Activated CD8-positive, alpha-beta T cell treated with anti-CD3 and anti-CD28 coated beads, Interleukin-2, amount 10 ng/mL, durations not matched to agents 7 days and 5 days (primary cell): ENCODE data around the gene CAPN5. TPM values are rescaled to one million over a fixed set of nuclear protein-coding genes. Genes with fewer than 3 reads are reported as not detected.

Experiments
- ATAC-seq: fragments of 150-1000 bp; cut with Tn5 transposase; one replicate; pipeline ENCODE4 v1.10.0; 2021; ENCODE audit warnings: moderate library complexity
- CTCF ChIA-PET: fragments of 350-600 bp; sonication (Branson Sonifier 250); formaldehyde crosslinking; loops from one replicate; lab custom pipeline; 2021; ENCODE audit warnings: antibody characterized with exemption; lab: Charles Lee
- POLR2A ChIA-PET: fragments of 350-600 bp; sonication (Branson Sonifier 250); formaldehyde crosslinking; loops from one replicate; lab custom pipeline; 2021; ENCODE audit warnings: antibody characterized with exemption; lab: Charles Lee
- DNase-seq: peaks from one replicate; pipeline ENCODE4 v3.0.0-alpha.2; 2020
- H3K27ac Mint-ChIP-seq: one replicate; pipeline ENCODE4 v1.8.0; 2021; ENCODE audit warnings: mild to moderate bottlenecking, mixed read lengths
- H3K27me3 Mint-ChIP-seq: one replicate; pipeline ENCODE4 v1.8.0; 2021; ENCODE audit warnings: low read depth, mixed read lengths
- H3K36me3 Mint-ChIP-seq: one replicate; pipeline ENCODE4 v1.8.0; 2021; ENCODE audit warnings: low read depth, mixed read lengths
- H3K4me1 Mint-ChIP-seq: one replicate; pipeline ENCODE4 v1.8.0; 2021; ENCODE audit warnings: low read depth, mixed read lengths
- H3K4me3 Mint-ChIP-seq: one replicate; pipeline ENCODE4 v1.8.0; 2021; ENCODE audit warnings: mild to moderate bottlenecking, mixed read lengths
- H3K9me3 Mint-ChIP-seq: one replicate; pipeline ENCODE4 v1.8.0; 2022; ENCODE audit warnings: mixed read lengths; ENCODE audit not compliant: insufficient read depth
- total RNA-seq, 2 experiments: library from RNA; stranded (reverse); gene quantifications; one replicate each; pipeline ENCODE4 v1.2.3, GENCODE V29; 2021

The CAPN5 gene
- total RNA-seq, 2 experiments from 2014 or later: 1.0 to 1.4 TPM

DNA sequence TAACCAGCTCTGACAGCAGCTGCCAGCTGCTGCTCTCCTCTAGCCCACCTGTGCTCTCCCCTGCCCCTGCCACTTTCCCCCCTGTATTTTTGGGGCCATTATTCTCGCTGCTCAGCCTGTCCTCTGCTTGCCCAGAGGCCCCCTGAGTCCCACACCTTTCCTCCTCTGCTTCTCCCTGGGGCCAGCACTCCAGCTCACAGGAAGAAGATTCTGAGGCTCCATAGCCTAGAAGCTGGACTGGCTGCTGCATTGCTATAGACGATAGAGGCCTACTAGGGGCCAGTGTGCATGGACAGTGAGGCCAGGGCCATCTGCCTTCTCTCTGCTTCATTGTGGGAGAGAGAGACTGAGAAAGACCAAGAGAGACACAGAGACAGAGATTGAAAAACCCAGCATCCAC lies 36.5 kb downstream of the CAPN5 start:
- POLR2A ChIA-PET: no interaction called here
- Mint-ChIP-seq H3K36me3 (no peaks in the 10 kb centered on the region), H3K4me1 (no peaks in the 10 kb centered on the region)

DNA sequence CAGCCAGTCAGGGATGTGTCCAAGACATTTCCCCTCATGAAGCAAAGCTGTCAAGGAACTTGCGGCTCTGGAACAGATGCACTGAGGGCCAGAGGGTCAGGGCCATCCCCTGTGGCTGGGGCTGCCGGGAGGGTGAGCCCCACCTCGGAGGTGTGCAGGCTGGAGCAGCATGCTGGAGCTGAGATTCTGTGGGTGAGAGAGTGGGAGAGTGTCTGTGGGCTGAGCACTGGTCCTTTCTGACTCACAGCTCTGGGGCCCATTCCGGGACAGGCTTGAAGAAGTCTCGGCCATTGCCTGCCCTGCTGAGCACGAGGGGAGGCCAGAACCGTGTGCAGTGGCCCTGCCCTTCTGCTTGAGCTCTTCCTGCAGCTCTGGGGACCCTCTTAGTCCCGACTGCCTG lies 38.0 kb downstream of the CAPN5 start:
- no peak overlapping the region for H3K27ac Mint-ChIP-seq
- H3K36me3 Mint-ChIP-seq: no peaks in the 10 kb centered on the region
- no peak for DNase-seq
- H3K9me3 Mint-ChIP-seq: no peaks in the 10 kb centered on the region
- CTCF ChIA-PET: interaction anchor here (1.1 to 2.0 kb wide), 4 partner anchors 14 to 40 kb away, joined by 3 to 5 read pairs (median 4); partner anchors contain the start of gene MYO7A
- H3K4me3 Mint-ChIP-seq: no peak overlapping the region
- H3K27me3 Mint-ChIP-seq: no peaks in the 10 kb centered on the region
- no peaks in the 10 kb centered on the region for H3K4me1 Mint-ChIP-seq
- ATAC-seq: no peak
- POLR2A ChIA-PET: no interaction called here

More for the DNA sequence above, 36.5 kb downstream of the CAPN5 start:
- no peaks in the 10 kb centered on the region for H3K27me3 Mint-ChIP-seq
- no peaks in the 10 kb centered on the region for H3K9me3 Mint-ChIP-seq
- no peak overlapping the region for H3K4me3 Mint-ChIP-seq
- CTCF ChIA-PET: interaction anchor here (1.4 kb wide), 1 partner anchor 38 kb away, joined by 3 read pairs; no protein-coding TSS in a partner anchor
- ATAC-seq (no peak), DNase-seq (no peak)
- H3K27ac Mint-ChIP-seq: no peak overlapping the region

DNA sequence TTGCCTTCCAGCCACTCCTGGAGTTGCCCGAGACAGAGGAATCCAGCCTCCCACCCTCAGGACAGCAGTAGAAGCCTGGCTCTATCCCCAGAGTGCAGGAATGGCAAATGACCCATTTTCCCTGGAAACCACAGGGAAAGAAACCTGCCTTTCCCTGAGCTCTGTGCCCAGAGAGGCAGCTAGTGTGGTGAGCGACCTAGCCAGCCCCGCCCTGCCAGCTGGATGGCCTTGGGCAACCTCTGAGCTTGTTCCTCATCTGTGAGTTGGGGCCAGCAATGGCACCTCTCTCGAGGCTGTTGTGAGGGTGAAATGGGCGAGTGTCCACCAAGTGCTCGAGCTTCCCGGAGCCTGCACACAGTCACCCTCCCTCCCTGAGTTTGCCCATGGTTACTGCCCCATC lies 39.5 kb downstream of the CAPN5 start:
- Mint-ChIP-seq H3K4me3 (no peak overlapping the region), H3K27ac (no peak overlapping the region), H3K9me3 (no peaks in the 10 kb centered on the region), H3K36me3 (no peaks in the 10 kb centered on the region), H3K27me3 (no peaks in the 10 kb centered on the region), H3K4me1 (no peaks in the 10 kb centered on the region)
- ChIA-PET POLR2A (no interaction called here), CTCF (interaction anchor here (1.0 to 2.0 kb wide), 3 partner anchors 9 to 118 kb away, joined by 3 to 5 read pairs (median 3); partner anchors contain the start of gene MYO7A)
- ATAC-seq (no peak), DNase-seq (no peak)

DNA sequence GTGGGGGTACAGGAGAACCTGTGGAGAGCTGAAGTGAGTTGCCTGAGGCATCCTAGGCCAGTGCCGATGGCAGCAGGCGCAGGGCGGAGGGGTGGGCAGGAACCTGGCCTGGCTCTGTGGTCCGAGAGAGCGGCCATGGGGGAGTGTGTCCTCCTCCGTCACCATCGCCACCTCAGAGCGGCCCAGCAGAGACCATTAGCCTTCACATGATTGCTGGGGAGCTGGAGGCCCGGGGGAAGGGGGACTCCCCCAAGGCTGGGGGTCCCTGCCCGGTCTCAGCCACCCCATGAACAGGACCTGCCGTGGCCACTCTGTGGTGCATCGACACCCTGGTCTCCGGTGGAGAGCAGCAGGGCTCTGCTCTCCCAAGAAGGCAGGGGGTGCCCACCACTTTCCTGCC lies 40.0 kb downstream of the CAPN5 start:
- POLR2A ChIA-PET: no interaction called here
- Mint-ChIP-seq H3K27ac (no peak overlapping the region), H3K4me1 (no peaks in the 10 kb centered on the region), H3K27me3 (no peaks in the 10 kb centered on the region), H3K36me3 (no peaks in the 10 kb centered on the region), H3K9me3 (no peaks in the 10 kb centered on the region), H3K4me3 (no peak overlapping the region)
- no peak for DNase-seq
- CTCF ChIA-PET: interaction anchor here (1.0 to 2.0 kb wide), 3 partner anchors 8 to 119 kb away, joined by 3 to 5 read pairs (median 3); partner anchors contain the start of gene MYO7A
- ATAC-seq: no peak

DNA sequence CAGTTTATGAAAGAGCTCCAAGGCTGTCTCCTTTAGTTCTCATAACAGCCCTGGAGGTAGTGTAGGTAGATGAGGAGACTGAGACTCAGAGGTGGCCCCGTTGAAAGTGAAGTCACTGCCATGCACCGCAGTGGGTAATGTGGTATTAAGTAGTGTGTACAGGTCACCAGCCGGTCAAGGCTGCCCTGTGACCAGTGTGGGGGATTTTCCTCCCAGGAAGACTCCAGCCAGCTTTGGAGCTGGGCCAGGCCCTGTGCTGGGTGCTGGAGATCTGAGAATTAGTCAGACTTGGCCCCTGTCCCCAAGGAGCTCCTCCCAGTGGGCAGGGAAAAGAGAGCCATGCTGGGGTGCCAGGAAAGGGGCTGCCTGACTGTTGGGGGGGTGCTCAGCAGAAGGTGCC lies 41.2 kb downstream of the CAPN5 start:
- ATAC-seq (no peak), DNase-seq (no peak)
- Mint-ChIP-seq H3K27me3 (no peaks in the 10 kb centered on the region), H3K9me3 (no peaks in the 10 kb centered on the region), H3K4me3 (no peak overlapping the region), H3K4me1 (no peaks in the 10 kb centered on the region), H3K36me3 (no peaks in the 10 kb centered on the region), H3K27ac (no peak overlapping the region)
- ChIA-PET POLR2A (interaction anchor here (0.6 kb wide), 1 partner anchor 25 kb away, joined by 3 read pairs; no protein-coding TSS in a partner anchor), CTCF (no interaction called here)

DNA sequence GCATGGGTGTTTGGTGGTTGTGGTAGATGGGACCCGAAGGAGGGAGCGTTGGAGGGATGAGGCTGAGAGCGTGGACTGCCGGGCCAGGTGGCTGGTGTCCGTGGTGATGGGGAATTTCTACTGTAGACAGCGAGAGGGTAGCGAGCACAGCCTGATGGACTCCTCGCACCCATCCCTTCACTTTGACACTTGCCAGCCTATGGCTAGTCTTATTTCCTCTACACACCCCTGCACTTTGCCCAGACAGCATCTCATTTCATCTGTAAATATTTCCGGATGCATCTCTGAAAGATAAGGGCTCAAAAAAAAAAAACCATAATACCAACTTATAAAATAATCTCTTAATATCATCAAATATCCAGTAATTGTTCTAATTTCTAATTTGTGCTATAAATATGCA lies 41.7 kb downstream of the CAPN5 start:
- Mint-ChIP-seq H3K9me3 (no peaks in the 10 kb centered on the region), H3K4me3 (no peak overlapping the region), H3K36me3 (no peaks in the 10 kb centered on the region), H3K4me1 (no peaks in the 10 kb centered on the region), H3K27me3 (no peaks in the 10 kb centered on the region), H3K27ac (no peak overlapping the region)
- CTCF ChIA-PET: no interaction called here
- POLR2A ChIA-PET: interaction anchor here (0.6 kb wide), 1 partner anchor 25 kb away, joined by 3 read pairs; no protein-coding TSS in a partner anchor
- DNase-seq: no peak
- no peak for ATAC-seq

DNA sequence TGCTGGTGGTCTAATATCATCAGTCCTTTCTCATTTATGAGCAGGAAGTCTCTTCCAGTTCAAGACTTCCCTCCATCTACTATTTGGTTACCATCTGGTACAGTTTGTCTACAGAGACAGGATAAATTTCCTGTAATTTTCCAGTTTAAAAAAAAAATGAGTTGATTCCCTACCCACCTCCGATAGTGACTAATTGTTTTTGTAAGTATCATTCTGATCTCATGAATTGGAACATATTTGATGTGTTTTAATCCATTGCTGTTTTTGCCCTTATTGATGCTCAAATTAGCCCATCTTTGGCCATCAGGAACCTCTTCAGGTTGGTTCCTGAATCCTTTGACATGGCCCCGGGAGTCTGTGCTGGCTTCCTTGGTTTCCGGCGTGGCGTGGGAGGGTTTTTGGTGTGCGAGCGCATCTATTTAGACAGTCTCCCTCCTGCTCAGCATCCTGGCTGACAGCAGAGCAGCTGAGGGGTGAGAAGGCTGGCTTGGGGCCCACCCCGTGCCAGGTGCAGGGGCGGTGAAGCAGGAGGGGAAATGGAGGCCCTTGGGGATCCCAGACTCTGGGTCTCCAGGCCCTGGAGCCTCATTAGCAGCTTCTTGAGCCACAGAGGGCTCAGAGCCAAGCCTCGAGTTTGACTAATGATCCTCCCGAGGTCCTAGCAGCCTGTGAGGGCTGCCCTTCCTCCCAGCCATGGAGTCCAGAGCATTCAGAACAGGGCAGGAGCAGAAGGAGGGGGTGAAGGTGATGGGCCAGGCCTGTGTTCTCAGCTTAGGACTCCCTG lies 42.7 kb downstream of the CAPN5 start:
- no peaks in the 10 kb centered on the region for H3K4me1 Mint-ChIP-seq
- no peaks in the 10 kb centered on the region for H3K36me3 Mint-ChIP-seq
- ChIA-PET CTCF (no interaction called here), POLR2A (no interaction called here)
- no peak for ATAC-seq
- no peak for DNase-seq
- no peaks in the 10 kb centered on the region for H3K27me3 Mint-ChIP-seq
- H3K27ac Mint-ChIP-seq: no peak overlapping the region
- H3K9me3 Mint-ChIP-seq: no peaks in the 10 kb centered on the region
- H3K4me3 Mint-ChIP-seq: no peak overlapping the region

DNA sequence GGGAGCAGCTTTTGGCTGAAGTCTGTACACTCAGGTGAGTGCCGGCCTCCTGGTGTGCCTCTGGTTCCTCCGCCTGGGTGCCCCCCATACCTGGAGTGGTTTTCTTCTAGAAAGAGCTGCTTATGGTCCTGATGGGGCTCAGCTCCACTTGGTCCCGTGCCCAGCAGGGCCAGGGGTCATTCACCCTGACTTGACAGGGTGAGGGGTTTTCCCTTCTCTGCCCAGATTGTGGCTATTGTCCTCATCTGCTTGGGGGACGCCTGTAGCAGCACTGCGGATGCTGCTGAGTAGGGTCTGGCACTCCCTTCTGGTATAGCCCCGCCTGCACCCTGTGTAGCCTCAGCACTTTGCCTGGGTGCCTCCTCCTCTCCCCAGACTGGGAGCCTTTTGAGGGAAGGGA lies 44.1 kb downstream of the CAPN5 start:
- POLR2A ChIA-PET: no interaction called here
- no peaks in the 10 kb centered on the region for H3K36me3 Mint-ChIP-seq
- H3K27me3 Mint-ChIP-seq: no peaks in the 10 kb centered on the region
- no peaks in the 10 kb centered on the region for H3K4me1 Mint-ChIP-seq
- ATAC-seq (no peak), DNase-seq (no peak)
- CTCF ChIA-PET: interaction anchor here (1.0 to 6.9 kb wide), 3 partner anchors 11 to 19 kb away, joined by 3 to 29 read pairs (median 11); partner anchors contain the start of gene MYO7A
- no peak overlapping the region for H3K4me3 Mint-ChIP-seq
- no peaks in the 10 kb centered on the region for H3K9me3 Mint-ChIP-seq
- no peak overlapping the region for H3K27ac Mint-ChIP-seq

DNA sequence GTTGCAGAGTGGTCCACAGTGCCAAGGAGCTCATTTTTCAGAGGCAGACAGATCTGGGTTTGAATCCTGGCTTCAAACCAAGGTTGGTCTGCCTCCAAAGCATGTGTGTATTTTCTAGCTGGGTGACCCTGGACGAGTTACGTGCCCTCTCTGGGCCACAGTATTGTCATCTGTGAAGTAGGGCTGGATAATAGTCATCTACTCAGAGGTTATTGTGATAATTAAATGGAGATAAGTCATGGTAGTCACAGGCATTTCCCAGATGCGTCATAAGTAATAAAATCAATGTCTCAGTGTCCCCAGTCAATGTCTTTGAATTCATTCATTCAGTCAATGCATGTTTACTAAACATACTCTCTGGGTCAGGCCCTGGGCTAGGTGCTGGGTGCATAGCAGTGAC lies 44.5 kb downstream of the CAPN5 start:
- no peaks in the 10 kb centered on the region for H3K36me3 Mint-ChIP-seq
- H3K27me3 Mint-ChIP-seq: no peaks in the 10 kb centered on the region
- H3K4me1 Mint-ChIP-seq: no peaks in the 10 kb centered on the region
- ATAC-seq: no peak
- H3K4me3 Mint-ChIP-seq: no peak overlapping the region
- DNase-seq: no peak
- ChIA-PET CTCF (interaction anchor here (1.0 to 6.9 kb wide), 3 partner anchors 11 to 20 kb away, joined by 3 to 29 read pairs (median 11); partner anchors contain the start of gene MYO7A), POLR2A (no interaction called here)
- no peak overlapping the region for H3K27ac Mint-ChIP-seq
- H3K9me3 Mint-ChIP-seq: no peaks in the 10 kb centered on the region

DNA sequence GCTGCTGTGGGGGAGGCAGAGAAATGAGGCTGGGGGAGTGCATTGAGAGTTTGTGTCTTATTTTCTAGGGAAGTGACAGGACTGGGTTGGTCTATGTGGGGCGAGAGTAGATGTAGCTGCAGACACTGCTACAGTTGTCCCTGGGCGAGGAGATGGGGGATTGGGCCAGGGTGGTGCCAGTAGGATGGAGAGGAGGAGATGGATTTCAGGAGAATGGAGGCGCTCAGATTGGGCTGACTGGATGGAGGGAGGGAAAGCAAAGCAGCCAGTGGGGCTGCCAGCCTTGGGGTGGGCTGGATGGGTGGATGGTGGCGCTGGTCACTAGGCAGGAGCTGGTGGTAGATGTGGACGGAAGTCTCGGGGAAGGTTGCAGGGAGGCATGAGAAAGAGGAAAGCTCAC lies 45.2 kb downstream of the CAPN5 start:
- H3K4me3 Mint-ChIP-seq: no peak overlapping the region
- no peak for DNase-seq
- no peaks in the 10 kb centered on the region for H3K27me3 Mint-ChIP-seq
- POLR2A ChIA-PET: no interaction called here
- ATAC-seq: no peak
- CTCF ChIA-PET: interaction anchor here (1.0 to 6.9 kb wide), 3 partner anchors 12 to 21 kb away, joined by 3 to 29 read pairs (median 11); partner anchors contain the start of gene MYO7A
- no peaks in the 10 kb centered on the region for H3K9me3 Mint-ChIP-seq
- H3K27ac Mint-ChIP-seq: no peak overlapping the region
- no peaks in the 10 kb centered on the region for H3K36me3 Mint-ChIP-seq
- peaks cover 4% of the 10 kb centered on the region for H3K4me1 Mint-ChIP-seq

DNA sequence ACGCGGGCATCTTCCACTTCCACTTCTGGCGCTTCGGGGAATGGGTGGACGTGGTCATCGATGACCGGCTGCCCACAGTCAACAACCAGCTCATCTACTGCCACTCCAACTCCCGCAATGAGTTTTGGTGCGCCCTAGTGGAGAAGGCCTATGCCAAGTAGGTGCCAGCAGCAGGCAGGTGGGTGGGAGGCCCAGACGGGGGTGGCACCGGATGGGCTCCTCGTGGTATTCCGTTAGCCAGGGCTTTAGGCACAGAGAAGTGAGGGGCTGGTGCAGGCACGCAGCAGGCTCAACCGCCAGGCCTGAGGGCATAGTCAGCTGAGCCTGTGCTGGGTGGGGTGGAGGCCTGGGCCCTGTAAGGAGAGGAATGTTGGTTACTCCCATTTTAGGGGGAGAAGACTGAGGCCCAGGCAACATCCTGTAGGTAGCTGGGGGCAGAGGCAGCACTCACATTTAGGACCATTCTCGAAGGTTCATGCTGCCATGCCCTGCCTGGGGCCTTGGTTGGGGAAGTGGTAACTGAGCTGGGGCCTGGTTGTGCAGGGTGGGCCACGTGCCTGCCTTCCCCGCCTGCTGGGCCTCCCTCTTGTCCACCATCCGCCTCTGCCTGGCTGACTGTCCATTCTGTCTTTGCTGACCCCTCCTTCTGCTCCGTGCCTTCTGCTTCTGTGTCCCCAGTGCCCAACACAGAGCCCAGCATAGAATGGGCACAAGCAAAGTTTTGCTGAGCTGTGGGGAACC lies 46.0 kb downstream of the CAPN5 start:
- H3K36me3 Mint-ChIP-seq: no peaks in the 10 kb centered on the region
- POLR2A ChIA-PET: no interaction called here
- ATAC-seq: no peak
- no peak for DNase-seq
- CTCF ChIA-PET: interaction anchor here (1.2 to 6.9 kb wide), 5 partner anchors 14 to 68 kb away, joined by 3 to 29 read pairs (median 11); partner anchors contain the start of gene MYO7A
- no peaks in the 10 kb centered on the region for H3K9me3 Mint-ChIP-seq
- H3K4me1 Mint-ChIP-seq: peaks cover 4% of the 10 kb centered on the region
- no peak overlapping the region for H3K4me3 Mint-ChIP-seq
- H3K27me3 Mint-ChIP-seq: no peaks in the 10 kb centered on the region
- no peak overlapping the region for H3K27ac Mint-ChIP-seq
